AML-193 (cell line): Measurements from ENCODE around the gene RPS2.
A peak's percentile ranks its signal among the peaks of the same experiment; 100 is the strongest.

Experiments
- DNase-seq, 2 experiments: peaks; one replicate each; lab custom pipeline; 2025; lab: John Stamatoyannopoulos, UW

The RPS2 gene

GRCh38 chr16:1998852-1999801 lies 34.5 kb upstream of the RPS2 start:
- no peak for DNase-seq

GRCh38 chr16:1998360-1998835 lies 33.8 kb upstream of the RPS2 start:
- no peak for DNase-seq

DNA sequence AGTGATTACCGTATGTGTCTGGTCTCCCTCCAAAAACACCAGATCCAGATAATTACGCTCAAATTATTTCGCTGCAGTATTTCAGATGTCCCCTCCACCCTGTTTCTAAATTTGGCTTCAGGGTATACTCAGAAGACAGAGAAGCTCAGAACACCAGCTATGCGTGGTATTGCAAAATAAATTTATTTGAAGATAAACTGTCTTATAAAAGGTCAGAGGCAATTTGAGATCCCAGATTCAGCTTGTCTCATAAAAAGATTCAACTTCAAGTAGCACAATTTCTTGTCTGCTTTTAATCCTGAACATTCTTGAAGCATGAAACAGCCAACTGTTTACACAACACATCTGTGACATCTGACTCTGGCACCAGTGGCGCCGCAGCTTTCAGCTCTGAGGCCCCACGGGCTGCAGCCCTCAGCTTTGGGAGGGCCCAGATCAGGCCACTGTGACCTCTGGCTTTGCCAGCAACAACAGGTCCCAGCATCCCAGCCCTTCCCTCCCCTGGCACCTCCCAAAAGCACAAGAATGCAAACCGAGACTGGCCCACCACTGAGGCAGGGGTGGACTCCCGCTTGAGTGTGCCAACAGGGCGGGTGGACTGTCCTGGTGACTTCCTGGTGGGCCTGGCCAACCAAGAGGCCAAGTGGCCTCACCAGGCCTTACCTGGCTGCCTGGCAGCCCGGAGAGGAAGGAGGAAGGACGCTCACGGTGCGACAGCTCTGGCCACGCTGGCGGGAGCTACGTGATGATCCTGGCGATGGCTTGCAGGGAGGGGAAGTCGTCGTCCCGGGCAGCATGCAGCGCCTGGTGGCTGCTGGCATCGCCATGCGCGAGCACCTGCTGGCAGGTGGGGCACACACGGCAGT lies 33.1 kb upstream of the RPS2 start:
- no peak for DNase-seq

DNA sequence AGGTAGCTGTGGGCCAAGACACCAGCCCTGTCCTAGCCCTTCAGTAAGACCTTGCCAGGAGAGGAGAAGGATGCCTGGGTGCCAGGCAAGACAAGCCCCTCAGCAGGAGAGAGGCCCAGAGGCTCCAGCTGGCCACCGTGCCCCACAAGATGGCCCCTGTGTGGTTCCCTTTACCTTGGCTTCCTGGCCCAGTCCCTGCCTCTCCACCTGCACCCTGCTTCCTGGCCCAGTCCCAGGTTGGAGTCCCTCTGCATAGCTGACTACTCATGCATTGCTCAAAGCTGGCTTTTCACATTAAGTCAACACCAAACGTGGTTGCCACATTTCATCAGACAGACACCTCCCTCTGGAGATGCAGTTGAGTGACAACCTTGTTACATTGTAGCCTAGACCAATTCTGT lies 29.1 kb upstream of the RPS2 start:
- no peak for DNase-seq

GRCh38 chr16:1992704-1993317 lies 28.2 kb upstream of the RPS2 start:
- no peak for DNase-seq

GRCh38 chr16:1991948-1992703 lies 27.5 kb upstream of the RPS2 start:
- DNase-seq = no peak

GRCh38 chr16:1991588-1991947 lies 26.9 kb upstream of the RPS2 start:
- DNase-seq = no peak

- no peak for DNase-seq
These were observed 26.5 kb upstream of the RPS2 start for GRCh38 chr16:1991135-1991551.

DNA sequence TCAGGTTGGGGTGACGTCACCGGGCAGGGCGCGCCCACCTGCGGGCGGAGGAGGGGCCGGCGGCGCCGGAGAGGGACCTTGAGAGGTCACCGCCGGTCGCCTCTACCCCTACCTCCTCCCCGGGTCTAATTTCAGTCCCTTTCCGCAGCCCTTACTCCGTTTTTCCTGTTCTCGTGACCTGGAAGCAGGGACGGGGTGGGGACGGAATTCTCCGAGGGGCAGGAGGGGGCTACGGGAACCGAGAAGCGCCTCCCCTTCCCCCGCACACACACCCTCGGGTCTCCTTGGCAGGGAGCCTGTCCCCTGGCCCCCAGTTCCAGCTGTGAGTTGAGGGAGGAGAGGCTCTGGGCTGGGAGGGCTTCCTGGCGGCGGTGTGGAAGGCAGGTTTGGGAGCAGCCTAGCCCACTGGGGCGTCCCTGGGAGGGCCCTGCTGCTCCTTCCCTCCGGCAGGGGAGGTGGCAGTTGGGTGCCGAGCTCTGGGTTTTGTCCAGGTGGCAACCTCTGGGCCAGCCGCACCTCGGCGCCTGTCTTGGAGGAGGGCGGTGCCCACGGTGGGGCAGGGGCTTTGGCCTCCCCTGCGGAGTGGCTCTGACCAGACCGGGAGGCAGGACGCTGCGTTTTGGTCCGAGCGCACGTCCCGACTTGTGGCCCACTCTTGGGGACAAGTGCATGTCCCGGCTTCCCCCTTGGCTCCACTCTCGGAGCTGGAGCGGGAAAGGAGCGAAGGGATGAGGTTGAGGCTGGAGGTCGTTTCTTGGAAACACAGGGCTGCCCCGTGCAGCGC lies 25.9 kb upstream of the RPS2 start:
- no peak for DNase-seq

DNA sequence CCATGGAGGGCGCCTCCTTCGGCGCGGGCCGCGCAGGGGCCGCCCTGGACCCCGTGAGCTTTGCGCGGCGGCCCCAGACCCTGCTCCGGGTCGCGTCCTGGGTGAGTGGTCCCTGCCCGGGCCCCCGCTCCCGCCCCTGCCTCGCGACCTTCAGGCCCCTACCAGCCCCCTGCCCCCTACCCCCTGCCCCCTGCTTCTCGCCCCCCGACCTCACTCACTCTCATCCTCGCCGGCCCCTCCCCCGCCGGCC lies 25.4 kb upstream of the RPS2 start:
- no peak for DNase-seq

GRCh38 chr16:1989209-1990100 lies 24.8 kb upstream of the RPS2 start, which contains the start of gene SYNGR3:
SYNGR3 (plus strand) TSS chr16:1989970; CDS start chr16:1990103, 133 bp downstream.
- no peak for DNase-seq

GRCh38 chr16:1987198-1987597 lies 22.6 kb upstream of the RPS2 start:
- no peak for DNase-seq

DNA sequence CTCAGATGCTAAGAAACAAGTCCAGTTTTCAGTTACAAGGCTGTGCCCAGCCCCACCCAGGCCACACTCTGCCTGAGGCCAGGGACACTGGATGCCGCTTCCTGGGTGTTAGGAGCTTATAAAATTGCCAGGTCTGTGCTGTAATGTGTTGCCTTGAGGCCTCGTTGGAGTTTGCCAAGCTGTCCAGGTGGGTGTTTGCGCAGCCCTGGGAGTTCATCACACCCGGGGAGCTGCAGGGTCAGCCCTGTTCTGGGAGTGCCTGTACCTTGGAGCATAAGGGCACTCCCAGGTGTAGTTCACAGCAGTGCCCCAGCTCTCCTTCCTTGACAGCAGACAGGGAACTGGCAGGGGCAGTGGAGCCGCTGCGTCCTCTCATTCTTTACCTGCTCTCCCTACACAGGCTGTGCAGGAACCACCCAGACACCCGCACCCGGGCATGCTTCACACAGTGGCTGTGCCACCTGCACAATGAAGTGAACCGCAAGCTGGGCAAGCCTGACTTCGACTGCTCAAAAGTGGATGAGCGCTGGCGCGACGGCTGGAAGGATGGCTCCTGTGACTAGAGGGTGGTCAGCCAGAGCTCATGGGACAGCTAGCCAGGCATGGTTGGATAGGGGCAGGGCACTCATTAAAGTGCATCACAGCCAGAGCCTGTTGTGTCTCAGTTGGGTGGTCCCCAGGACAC lies 21.0 kb upstream of the RPS2 start:
- no peak for DNase-seq

DNA sequence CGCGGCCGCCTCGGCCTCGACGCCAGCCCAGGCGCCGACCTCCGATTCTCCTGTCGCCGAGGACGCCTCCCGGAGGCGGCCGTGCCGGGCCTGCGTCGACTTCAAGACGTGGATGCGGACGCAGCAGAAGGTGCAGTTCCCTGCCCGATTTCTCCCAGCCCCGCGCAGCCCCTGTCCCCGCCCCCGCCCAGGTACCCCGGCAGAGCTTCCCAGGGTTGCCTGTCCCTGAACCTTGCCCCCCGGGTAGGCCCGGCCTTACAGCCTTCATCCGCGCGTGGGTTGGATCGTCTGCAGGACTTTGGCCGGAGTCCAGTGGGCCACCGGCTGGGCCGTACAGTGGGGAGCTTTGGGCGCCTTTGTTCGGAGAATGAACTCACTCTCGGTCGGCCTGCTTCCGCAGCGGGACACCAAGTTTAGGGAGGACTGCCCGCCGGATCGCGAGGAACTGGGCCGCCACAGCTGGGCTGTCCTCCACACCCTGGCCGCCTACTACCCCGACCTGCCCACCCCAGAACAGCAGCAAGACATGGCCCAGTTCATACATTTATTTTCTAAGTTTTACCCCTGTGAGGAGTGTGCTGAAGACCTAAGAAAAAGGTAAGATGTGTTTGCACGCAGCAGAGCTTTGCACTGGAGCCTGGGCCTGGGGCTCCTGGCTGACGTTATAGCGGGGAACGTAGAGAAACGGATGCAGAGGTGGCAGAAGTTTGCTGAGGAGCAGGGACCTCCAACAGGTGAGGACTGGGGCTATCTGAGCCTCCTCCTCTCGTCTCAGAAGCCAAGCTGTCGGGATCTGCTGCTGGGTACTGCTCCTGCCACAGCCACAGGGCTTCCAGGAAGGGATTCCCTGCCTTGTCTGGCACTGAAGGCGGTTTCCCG lies 20.0 kb upstream of the RPS2 start:
- DNase-seq = peak in 1 of 2 experiments; percentile 29

GRCh38 chr16:1983544-1984346 lies 19.1 kb upstream of the RPS2 start, which contains the start of gene GFER:
GFER (plus strand) TSS chr16:1984193; CDS start chr16:1984219, 26 bp downstream.
- peak; percentile 83 to 91 for DNase-seq

DNA sequence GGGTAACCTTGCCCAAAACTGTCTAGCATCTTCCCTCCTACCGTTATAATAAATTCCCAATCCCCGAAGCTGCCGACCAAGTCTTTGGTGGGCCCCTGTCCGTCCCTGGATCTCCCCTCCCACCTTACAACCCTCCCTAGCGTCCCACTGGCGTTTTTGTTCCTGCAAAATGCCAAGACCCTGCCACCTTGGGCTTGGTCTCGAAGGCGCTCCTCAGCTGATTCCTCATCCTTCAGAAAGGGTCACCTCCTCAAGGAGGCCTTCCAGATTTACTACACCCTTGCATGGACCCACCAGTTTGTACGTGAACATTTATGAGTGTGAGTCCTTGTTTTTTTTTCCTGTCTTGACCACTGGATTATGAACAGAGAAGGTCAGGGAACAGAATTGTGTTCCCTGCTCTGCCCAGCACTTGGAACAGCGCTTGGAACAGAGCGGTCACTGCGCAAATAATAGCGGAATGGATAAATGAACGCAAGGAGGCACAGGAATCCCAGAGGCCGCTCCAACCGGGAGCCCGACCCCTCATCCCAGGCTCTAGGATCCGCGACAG lies 18.4 kb upstream of the RPS2 start:
- no peak for DNase-seq

DNA sequence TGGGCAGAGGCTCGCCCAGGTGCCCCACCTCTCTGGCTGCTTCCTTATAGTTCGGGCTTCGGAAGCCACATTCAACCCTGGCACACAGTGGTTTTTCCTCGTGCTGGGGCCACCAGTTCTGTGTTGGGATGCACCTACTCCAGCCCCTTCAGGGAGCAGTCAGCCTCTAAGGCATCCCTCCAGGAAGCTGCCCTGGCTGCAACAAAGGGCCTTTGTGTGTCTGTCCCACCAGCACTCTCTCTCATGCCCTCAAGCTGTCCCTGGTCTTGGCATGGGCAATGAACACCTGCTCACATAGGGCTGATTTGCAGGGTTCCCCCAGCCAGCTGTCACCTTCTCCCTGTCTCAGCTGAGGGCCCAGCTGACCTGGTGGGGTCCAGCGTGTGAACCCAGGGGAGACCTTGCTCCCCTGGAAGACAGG lies 17.4 kb upstream of the RPS2 start:
- no peak for DNase-seq
